Ectodermal cell (in vitro differentiated cells): ENCODE results near the gene ADAP1.
A peak's percentile ranks its signal among the peaks of the same experiment; 100 is the strongest.

Experiments used
- H3K27ac ChIP-seq: 2 replicates; pipeline ENCODE4 v1.7.0; 2013; ENCODE audit warnings: mild to moderate bottlenecking, low read depth, low read length; ENCODE audit not compliant: insufficient read depth, poor library complexity, severe bottlenecking
- H3K27me3 ChIP-seq: 2 replicates; pipeline ENCODE4 v1.7.0; 2013; ENCODE audit warnings: mild to moderate bottlenecking, low read length; ENCODE audit not compliant: insufficient read depth, control insufficient read depth, poor library complexity, severe bottlenecking
- H3K36me3 ChIP-seq: one replicate; pipeline ENCODE4 v1.7.0; 2013; ENCODE audit warnings: low read length; ENCODE audit not compliant: control insufficient read depth, insufficient read depth
- H3K4me1 ChIP-seq: one replicate; pipeline ENCODE4 v1.7.0; 2013; ENCODE audit warnings: low read length; ENCODE audit not compliant: control insufficient read depth, insufficient read depth
- H3K4me3 ChIP-seq: 2 replicates; pipeline ENCODE4 v1.7.0; 2013; ENCODE audit warnings: low read depth, low read length, control low read depth; ENCODE audit not compliant: insufficient read depth
- H3K9me3 ChIP-seq: 2 replicates; pipeline ENCODE4 v1.7.0; 2013; ENCODE audit warnings: mild to moderate bottlenecking, low read length, moderate library complexity; ENCODE audit not compliant: control insufficient read depth
- WGBS, 2 experiments: methylation state at CpG; one replicate each; pipeline ENCODE4 v1.1.7; 2013; ENCODE audit warnings: missing lambda C conversion rate in 2 of 2; 5-methylcytosine and 5-hydroxymethylcytosine counted together

Gene ADAP1

GRCh38 chr7:883055-884021 is 71.1 kb downstream of the ADAP1 start:
- Histone ChIP-seq H3K4me1 (no peaks in the 10 kb centered on the region), H3K4me3 (no peak overlapping the region), H3K36me3 (peaks cover 6% of the 10 kb centered on the region), H3K27ac (no peak overlapping the region), H3K27me3 (no peaks in the 10 kb centered on the region), H3K9me3 (no peaks in the 10 kb centered on the region)
- 95 to 96% methylated on average over 50 of the region's 50 CpGs for WGBS, 2 experiments

GRCh38 chr7:882336-883035 is 72.0 kb downstream of the ADAP1 start:
- Histone ChIP-seq H3K36me3 (peaks cover 6% of the 10 kb centered on the region), H3K4me1 (peaks cover 5% of the 10 kb centered on the region), H3K27me3 (no peaks in the 10 kb centered on the region), H3K9me3 (no peaks in the 10 kb centered on the region), H3K4me3 (no peak overlapping the region), H3K27ac (no peak overlapping the region)
- 96 to 97% methylated on average over 37 of the region's 37 CpGs for WGBS, 2 experiments

- Histone ChIP-seq H3K4me1 (peaks cover 5% of the 10 kb centered on the region), H3K27ac (no peak overlapping the region), H3K36me3 (no peaks in the 10 kb centered on the region), H3K27me3 (no peaks in the 10 kb centered on the region), H3K4me3 (no peak overlapping the region), H3K9me3 (no peaks in the 10 kb centered on the region)
- WGBS, 2 experiments: 93 to 94% methylated on average over 19 to 20 of the region's 20 CpGs
Observed at GRCh38 chr7:881441-882234, 72.8 kb downstream of the ADAP1 start.

GRCh38 chr7:880450-880849 is 74.0 kb downstream of the ADAP1 start:
- H3K4me1 ChIP-seq: peaks cover 5% of the 10 kb centered on the region
- no peak overlapping the region for H3K27ac ChIP-seq
- no peaks in the 10 kb centered on the region for H3K27me3 ChIP-seq
- 88 to 89% methylated on average over 15 of the region's 15 CpGs for WGBS, 2 experiments
- no peaks in the 10 kb centered on the region for H3K9me3 ChIP-seq
- H3K36me3 ChIP-seq: peaks cover 2% of the 10 kb centered on the region
- H3K4me3 ChIP-seq: no peak overlapping the region

- Histone ChIP-seq H3K27ac (no peak overlapping the region), H3K4me1 (peaks cover 5% of the 10 kb centered on the region), H3K4me3 (no peak overlapping the region), H3K27me3 (no peaks in the 10 kb centered on the region), H3K36me3 (peaks cover 4% of the 10 kb centered on the region), H3K9me3 (no peaks in the 10 kb centered on the region)
- 95 to 96% methylated on average over 14 of the region's 14 CpGs for WGBS, 2 experiments
Observed at GRCh38 chr7:879706-880105, 74.8 kb downstream of the ADAP1 start.

GRCh38 chr7:879093-879492 is 75.4 kb downstream of the ADAP1 start:
- peaks cover 5% of the 10 kb centered on the region for H3K4me1 ChIP-seq
- H3K27ac ChIP-seq: no peak overlapping the region
- H3K27me3 ChIP-seq: no peaks in the 10 kb centered on the region
- H3K9me3 ChIP-seq: no peaks in the 10 kb centered on the region
- peaks cover 4% of the 10 kb centered on the region for H3K36me3 ChIP-seq
- no peak overlapping the region for H3K4me3 ChIP-seq
- WGBS, 2 experiments: 95 to 96% methylated on average over 15 of the region's 15 CpGs

- no peak overlapping the region for H3K27ac ChIP-seq
- peaks cover 17% of the 10 kb centered on the region for H3K36me3 ChIP-seq
- H3K4me1 ChIP-seq: peaks cover 5% of the 10 kb centered on the region
- WGBS, 2 experiments: 14 to 15% methylated on average over 41 to 47 of the region's 47 CpGs
- H3K4me3 ChIP-seq: peak overlapping the region; percentile 76
- H3K27me3 ChIP-seq: no peaks in the 10 kb centered on the region
- no peaks in the 10 kb centered on the region for H3K9me3 ChIP-seq
Observed at GRCh38 chr7:877312-878232, 76.9 kb downstream of the ADAP1 start.

- WGBS, 2 experiments: 0% methylated on average over 26 of the region's 26 CpGs
- H3K27ac ChIP-seq: peak overlapping the region; percentile 33
Observed at GRCh38 chr7:876972-877311, 77.5 kb downstream of the ADAP1 start.

More at GRCh38 chr7:876972-877311, 77.5 kb downstream of the ADAP1 start:
- Histone ChIP-seq H3K4me1 (peaks cover 5% of the 10 kb centered on the region), H3K36me3 (peaks cover 22% of the 10 kb centered on the region), H3K4me3 (peak overlapping the region; percentile 76), H3K27me3 (no peaks in the 10 kb centered on the region), H3K9me3 (no peaks in the 10 kb centered on the region)
